HG03159 (cell line): ENCODE measurements around the gene PANK4.

Experiments used
- ATAC-seq: cut with Tn5 transposase; IDR thresholded peaks from one replicate; pipeline ENCODE4 v1.9.1; 2021; ENCODE audit warnings: mild to moderate bottlenecking, moderate library complexity; ENCODE audit not compliant: unreplicated experiment

PANK4 gene

DNA sequence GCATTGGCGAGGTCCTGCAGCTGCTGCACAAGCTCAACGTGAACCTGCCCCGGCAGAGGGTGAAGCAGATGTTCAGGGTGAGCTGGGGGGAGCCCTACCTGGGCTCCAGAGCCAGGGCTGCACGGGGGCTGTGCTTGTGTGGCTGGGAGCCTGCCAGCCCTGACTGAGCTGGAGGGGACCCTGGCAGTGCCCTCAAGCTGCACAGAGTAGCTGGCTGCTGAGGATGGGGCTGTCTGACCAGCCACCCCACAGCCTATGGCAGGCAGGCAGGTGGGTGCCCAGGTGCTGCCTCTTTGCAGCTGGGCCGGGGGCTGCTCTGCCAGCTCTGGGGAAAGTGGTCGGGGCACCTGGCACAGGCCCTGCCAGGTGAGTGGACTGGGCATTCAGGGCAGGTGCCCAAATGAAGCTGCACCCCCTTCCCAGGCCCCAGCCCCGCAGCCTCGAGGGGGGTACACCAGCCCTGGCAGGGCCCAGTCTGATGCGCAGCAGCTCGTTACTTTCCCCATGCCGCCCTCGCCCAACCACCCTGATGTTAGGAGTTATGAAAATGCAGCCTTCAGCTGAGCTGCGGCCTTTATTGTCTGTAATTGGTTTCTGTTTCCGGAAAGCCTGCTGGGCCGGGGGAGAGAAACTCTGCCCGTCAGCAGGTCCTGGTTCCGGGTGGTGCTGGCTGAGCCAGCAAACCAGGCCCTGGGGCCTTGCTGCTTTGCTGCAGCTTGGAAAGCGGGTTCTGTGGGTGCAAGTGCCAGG, 46.0 kb downstream of the PANK4 start:
- no peak for ATAC-seq

DNA sequence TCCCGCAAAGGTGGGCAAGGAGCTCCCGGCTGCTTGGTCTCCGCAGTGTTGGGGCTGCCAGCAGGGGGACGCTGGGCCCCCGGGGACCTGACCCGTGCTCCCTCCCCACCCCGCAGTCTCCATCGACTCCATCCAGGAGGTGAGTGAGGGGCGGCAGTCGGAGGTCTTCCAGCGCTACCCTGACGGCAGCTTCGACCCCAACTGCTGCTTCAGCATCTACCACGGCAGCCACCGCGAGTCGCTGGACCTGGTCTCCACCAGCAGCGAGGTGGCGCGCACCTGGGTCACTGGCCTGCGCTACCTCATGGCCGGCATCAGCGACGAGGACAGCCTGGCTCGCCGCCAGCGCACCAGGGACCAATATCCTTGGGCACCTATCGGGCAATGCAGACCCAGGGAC, 46.8 kb downstream of the PANK4 start:
- ATAC-seq: no peak

DNA sequence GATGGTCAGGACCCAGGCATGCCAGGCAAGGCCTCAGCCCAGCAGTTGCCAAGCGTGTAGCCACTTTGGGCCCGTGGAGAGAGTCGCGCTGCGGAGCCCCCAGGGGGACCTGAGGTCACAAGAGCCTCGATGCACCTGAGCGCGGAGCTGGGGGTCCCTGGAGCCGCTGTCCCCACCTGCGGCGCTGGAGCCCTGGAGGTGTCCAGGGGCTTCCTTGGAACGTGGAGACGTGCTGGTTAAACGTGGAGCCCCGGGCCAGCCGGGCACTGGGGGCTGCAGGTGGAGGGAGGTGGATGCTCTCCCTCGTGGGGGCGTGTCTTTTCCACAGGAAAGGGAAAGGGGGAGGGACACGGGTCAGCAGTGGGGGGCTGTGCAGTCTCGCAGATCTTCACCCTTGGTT, 47.2 kb downstream of the PANK4 start:
- no peak for ATAC-seq

DNA sequence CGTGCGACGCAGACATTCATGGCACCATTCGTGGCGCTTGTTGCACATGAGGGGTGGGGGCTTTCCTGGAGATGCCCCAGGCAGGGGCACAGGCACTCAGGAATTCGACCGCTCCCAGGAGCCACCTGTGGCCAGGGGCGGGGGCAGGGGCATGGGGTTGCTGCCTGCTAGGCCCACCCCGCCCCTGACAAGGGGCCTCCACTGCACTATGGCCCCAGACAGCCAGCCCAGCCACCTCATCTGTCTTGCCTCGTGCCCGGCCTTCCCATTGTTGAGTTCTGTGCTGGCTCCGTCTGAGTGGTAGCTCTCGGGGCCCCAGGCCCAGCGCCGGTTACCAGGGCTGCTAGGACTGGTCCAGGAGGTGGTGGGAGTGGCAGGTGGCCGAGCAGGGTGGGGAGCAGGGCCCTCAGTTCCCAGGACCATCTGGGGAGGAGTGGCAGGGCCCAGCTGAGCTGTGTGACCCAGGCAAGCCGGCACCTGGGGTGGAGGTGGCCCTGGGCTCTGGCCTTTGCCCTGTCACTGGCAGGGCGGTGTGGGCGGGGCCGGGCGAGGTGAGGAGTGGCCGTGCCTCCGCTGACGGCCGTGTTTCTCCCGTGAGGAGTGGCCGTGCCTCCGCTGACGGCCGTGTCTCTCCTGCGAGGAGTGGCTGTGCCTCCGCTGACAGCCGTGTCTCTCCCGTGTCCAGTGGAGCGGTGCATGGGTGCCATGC, 48.5 kb downstream of the PANK4 start:
- ATAC-seq: no peak

DNA sequence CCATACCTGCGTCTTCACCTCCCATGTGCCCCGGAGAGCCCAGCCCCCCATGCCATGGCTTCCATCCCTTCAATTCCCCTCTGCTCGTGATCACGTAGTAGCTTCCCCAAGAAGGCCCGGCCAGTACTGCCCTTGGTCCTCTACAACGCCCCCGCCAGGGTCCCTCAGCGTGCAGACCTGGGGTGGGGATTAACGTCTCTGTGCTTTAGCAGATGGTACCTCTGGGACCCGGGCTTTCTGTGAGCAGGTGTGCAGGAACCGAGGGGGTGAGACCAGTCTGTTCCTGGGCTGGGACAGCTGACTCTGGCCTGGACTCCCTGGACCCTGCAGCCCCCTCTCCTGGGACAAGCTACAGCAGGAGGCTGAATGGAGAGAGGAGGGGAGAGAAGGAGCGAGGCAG, 49.1 kb downstream of the PANK4 start:
- no peak for ATAC-seq

DNA sequence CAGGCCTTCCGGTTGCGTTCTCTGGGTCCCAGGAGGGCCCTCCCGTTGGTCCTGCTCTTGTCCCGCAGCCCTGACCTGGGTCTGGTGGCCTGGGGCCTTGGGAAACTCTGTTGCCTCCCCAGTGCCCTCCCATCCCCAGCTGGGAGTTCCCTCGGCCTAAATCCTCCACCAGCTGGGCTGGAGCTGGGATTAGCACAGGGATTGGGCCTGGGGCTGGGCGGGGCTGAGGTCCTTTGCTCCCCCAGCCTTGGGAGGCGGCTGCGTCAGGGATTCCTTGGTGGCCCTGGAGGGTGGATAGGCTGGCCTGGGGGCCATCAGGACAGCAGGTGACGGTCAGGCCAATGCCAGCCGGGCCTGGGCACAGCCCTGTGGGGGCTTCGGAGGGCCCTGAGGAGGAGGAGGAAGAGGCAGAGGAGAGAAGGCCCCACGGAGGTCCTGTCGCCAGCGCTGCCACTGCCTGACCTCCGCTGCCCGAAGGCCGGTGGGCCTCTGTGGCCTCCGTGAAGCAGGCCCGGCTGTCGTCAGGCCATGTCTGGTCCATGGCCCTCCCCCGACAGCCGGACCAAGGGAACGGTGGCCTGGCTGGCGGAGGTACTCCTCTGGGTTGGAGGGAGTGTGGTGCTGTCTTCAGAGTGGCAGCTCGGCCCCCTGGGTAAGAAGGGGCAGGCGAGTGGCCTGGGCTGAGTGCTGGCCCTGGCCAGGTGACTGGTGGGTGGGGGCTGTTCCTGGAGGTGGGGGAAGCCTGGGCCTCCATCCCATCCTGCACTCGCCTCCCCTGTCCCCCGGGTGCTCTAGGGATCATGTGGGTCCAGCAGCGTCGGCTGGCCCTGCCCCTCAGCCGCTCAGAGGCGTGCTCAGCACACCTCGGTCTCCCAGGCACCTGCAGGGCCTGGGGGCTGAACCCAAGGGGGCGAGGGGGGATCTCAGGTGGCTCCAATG, 50.1 kb downstream of the PANK4 start, which contains the start of gene PLCH2:
PLCH2 (plus strand) TSS at position 229 of the 939 bp plus-strand sequence; CDS start at position 529, 300 bp downstream.
- ATAC-seq: no peak

DNA sequence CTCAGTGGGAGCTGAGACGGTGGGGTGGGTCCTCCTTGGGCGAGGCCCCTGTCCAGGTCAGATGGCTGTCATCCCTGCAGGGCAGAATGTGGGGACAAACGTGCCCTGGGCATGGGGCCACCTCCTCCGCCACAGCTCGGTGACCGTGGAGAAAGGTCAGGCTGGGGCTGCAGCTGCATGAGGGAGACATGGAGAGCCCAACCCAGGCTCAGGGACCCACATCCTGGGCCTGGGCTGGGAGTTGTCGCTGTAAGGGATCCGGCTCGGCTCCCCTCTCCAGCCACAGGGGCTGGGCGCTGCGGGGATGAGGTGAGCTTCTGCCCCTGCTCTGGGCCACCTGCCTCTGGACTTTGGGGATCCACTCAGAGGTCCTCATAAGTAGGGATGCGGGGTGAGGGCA, 50.8 kb downstream of the PANK4 start:
- ATAC-seq: no peak

DNA sequence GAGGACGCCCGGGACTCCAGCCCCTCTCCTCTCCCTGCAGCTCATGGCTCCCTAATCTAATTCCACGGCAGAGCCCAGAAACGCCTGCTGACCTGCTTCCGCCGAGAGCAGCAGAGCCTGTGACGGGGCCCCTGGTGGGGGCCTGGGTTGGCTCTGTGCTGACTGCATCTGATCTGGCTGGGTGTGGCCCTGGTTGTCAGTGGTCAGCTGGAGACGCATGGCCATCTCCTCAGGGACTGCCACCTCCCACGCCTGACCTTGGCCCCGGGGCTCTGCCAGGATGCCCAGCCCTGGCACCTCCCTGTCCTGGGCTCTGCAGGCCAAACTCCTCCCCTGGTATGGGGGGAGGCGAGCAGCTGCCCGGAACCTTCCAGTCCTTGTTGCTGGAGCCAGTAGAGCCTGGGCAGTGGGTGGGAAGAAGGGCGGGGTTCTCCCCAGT, 51.4 kb downstream of the PANK4 start:
- ATAC-seq: no peak

DNA sequence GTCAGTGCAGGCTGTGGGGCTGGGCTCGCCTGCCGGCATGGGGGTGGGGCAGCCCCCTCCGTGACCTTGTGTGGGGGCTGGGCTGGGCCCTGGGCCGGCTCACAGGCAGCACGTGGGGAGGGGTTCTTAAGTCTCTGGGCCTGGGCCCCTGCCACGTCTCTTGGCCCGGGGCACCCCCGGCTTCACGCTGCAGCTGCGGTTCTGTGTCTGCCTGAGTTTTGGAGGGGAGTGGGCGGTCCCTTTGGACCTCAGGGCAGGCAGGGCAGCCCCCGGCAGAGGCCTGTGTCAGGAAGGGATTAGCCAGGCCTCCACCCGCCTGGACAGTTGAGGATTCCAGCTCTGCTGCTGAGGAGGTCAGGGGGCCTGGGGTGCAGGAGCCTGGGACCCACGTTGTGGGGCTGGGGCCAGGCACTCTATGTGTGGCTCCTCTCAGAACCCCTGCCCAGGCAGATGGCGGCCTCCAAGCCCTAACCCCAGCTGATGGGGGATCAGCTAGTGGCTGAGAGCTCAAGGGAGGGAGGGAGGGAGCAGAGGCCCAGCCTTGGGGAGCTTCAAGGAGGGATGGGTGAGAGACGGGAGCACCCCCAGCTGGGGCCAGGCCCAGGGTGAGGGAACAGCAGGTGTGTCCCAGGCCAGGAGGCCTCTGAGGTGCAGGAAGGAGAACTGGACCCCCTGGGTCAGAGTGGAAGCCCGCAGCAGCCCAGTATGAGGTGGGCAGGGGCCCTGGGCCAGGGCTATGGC, 52.1 kb downstream of the PANK4 start:
- ATAC-seq: no peak

DNA sequence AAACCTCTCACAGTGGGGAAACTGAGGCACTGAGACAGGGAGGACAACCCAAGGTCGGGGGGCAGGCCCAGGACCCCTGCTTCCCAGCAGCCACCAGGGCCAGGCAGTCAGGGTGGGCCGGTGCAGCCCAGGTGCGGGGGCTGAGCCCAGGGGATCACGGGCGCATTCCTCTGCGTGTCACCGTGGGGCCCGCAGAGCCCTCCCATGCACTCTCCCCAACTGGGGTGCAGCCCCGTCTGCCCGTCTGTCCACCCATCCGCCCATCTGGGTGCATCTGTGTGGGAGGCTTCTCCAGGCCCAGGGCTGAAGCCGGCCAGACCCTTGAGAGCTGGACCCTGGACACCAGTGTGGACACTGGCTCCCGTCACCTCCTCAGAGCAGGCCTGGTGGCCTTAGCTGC, 53.2 kb downstream of the PANK4 start:
- no peak for ATAC-seq

DNA sequence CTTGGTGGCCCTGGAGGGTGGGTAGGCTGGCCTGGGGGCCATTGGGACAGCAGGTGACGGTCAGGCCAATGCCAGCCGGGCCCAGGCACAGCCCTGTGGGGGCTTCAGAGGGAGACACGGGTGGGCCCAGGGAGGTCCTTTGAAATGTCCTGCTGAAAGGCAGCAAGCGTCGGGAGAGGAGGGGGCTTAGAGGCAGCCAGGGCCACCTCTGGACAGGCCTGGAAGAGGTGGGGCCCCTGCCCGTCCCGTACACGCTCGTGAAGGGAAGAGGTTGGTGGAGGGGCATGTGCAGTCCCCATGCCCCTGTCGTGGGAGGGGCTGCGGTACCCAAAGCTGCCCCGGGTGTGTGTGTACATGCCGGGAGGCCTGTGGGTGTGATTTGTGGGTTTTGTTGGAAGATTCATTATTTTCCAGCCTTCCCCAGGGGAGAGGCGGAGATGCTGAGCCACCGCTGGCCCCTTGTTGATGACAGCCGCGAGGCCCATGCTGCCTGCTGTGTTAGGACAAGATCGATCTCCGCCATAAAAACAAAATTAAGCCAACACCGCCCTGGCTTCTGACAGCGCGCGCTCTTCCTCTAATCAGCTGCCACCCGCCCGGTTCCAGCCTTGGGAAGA, 53.7 kb downstream of the PANK4 start:
- no peak for ATAC-seq

DNA sequence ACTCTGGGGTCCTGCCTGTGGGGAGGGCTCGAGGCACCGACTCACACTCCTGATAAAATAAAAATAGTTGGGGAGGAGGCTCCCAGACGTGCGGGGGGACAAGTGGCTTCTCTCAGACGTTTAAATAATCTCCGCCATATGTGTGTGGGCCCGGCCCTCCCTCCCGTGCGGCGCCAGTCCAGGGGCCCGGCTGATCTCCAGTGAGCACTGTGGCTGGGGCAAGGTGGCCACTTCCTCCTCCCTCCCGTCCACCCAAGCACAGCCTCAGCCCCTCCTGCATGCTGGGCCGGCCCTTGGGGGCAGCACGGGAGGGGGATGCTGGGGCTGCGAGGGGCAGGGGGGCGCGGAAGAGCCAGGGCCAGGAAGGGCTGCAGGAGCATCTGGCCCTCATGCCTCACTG, 54.3 kb downstream of the PANK4 start:
- ATAC-seq: no peak

DNA sequence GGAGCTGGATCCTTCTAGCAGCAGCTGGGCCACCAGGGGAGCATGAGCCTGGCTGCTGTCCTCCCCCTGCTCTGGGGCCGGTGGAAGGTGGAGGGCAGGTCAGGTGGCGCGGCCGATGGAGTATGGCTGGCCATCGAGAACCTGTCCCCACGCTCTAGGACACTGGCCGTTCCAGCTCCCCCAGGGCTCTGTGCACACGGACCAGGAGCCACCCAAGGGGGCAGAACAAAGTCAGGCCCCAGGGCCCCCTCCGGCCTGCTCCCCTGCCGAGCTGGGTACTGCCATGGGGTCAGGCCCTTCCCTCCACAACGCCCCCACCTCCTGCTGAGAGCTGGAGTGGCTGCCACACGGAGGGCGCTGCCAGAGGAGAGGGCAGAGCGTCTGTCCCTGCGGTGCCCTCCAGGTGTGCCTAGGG, 54.8 kb downstream of the PANK4 start:
- no peak for ATAC-seq

DNA sequence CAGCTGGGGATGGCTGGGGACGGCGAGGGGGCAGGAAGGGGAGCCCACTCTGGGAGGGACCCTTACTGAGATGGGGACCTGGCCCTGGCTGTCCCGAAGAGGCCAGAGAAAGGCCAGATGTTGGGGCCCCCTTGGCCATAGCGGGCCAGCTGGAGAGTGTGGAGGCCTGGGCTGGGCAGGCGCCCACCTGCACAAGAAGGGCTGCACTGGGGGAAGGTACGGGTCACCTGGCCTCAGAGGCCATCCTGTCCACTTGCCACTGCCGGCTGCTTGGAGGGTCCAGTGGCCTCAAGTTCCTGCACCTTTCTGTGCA, 55.3 kb downstream of the PANK4 start:
- ATAC-seq: no peak

DNA sequence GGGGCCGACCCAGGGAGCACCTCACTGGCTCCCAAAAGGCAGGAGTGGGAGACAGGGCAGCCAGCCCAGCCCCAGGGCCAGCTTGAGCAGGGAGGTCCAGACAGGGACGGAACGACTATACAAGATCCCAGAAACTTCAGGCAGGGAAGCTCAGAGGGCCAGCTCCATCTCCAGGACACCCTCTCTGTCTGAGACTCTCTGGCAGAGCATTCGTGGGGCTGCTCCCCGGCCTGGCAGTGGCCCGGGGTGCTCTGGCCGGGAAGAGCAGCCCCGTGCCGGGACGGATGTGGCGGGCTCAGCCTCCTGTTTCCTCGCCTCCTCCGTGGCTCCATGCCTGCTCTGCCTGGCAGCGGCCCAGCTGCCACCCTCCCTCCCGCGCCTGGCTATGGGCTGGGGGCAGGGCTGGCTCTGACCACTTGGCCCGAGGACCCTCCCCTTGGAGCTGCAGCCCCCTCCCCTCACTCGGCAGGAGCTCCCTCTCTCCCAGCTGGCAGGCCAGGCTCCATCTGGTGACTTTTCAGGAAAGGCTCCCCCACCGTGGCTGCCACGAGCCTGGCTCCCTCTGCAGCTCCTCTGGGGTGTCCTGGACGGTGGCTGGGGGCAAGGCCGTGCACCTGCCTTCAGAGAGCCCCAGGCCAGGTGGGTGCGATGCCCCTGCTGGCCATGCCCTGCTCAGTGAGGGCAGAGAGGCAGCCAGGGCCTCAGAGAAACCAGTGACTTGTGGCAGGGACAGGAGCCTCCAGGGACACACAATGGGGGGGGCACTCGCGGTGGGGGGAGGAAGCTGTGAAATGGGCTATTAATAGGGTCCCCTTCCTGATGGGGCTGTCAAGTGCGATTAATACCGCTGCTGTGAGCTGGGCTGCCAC, 55.9 kb downstream of the PANK4 start:
- no peak for ATAC-seq

DNA sequence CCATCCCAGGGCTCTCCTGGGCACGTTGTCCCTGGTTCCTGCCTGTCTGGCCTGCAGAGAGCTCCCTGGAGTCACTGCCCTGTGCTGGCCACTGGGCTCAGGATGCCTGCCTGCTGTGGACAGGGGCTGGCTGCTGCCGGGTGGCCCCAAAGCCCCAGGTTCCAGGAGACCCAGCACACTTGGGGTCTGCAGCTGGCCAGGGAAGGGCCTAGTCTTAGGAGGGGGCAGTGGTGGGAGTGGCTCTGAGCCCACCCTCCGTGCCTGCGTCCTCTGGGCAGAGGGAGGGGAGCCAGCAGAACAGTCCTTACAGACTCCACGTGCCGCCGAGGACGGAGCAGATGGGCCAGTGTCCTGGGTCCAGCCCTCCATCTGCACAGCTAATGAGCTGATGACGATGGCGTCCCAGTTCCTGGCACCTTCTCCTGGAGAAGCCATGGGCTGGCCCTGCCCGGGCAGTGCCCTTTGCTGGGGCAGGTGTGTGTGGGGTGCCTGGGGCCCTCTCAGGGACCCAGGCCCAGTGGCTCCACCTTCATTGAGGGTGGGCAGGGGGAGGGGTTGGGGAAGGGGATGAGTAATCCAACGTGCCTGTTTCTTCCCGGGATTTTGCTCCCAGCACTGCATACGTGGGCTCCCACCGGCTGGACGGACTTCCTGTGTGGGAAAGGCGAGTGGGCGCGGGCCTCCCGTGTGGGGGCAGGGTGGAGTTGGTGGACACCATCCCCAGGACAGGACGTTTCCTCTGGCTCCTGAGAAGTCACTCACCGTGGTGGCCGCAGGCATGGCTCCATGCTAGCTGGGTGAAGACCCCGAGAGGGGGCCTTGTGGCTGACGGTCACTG, 57.1 kb downstream of the PANK4 start:
- no peak for ATAC-seq

DNA sequence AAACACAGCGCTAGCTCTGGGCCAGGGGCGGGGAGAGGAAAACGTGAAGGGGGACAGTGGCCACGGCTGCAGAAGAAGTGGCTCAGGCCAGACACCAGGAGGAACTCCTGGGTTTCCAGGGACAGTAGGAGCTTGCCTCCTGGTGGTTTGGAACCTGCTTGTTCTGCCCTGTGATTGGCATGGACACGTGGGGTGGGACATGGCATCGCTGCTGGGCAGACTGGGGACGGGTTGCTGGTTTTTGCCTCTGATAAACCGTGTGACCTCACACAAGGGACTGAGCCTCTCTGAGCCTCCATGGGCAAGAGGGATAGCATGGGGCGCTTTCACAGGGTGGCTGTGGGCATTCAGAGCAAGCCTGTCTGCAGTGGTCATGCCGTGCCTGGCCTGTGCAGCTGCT, 57.9 kb downstream of the PANK4 start:
- no peak for ATAC-seq

DNA sequence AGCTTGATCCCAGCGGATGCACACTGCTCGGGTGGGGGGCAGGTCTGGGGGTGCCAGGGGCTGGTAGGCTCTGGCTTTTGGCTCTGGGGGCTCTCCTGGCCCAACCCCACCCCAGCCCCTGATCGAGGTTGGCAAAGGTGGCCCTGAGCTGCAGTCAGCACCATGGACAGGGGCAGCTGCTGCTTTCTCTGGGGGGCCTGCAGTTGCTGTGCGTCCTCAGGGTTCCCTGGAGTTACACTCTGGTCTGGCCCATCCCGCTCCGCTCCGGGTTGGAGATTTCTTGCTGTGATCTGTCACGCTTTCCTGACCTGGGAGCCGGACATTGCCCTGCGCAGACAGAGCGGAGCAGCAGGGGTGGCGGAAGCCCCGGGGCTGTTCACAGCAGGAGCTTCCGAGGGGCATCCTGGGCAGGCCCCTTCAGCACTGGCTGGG, 58.3 kb downstream of the PANK4 start:
- no peak for ATAC-seq
